Measurements from ENCODE around the gene UQCRH. TPM values are rescaled to one million over a fixed set of nuclear protein-coding genes. Genes with fewer than 3 reads are reported as not detected.

UQCRH gene
- polyA plus RNA-seq, 1 of the 3 experiments (the other 2 are of a cell fraction), result 971 TPM

DNA sequence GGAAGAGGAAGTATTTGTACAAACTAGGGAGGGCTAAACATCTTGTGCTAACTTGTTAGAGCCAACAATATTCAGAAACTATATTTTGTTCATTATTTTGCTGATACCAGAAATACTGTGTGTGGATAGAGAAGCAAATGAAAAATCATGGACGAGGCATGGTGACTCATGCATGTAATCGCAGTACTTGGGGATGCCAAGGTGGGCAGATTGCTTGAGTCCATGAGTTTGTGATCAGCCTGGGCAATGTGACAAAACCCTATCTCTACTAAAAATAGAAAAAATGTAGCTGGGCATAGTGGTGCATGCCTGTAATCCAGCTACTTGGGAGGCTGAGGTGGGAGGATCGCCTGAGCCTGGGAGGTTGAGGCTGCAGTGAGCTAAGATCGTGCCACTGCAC, 13.5 kb upstream of the UQCRH start (continued):
- TF ChIP-seq, protein P1, sequence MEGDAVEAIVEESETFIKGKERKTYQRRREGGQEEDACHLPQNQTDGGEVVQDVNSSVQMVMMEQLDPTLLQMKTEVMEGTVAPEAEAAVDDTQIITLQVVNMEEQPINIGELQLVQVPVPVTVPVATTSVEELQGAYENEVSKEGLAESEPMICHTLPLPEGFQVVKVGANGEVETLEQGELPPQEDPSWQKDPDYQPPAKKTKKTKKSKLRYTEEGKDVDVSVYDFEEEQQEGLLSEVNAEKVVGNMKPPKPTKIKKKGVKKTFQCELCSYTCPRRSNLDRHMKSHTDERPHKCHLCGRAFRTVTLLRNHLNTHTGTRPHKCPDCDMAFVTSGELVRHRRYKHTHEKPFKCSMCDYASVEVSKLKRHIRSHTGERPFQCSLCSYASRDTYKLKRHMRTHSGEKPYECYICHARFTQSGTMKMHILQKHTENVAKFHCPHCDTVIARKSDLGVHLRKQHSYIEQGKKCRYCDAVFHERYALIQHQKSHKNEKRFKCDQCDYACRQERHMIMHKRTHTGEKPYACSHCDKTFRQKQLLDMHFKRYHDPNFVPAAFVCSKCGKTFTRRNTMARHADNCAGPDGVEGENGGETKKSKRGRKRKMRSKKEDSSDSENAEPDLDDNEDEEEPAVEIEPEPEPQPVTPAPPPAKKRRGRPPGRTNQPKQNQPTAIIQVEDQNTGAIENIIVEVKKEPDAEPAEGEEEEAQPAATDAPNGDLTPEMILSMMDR (IDR thresholded peaks at IDR 0.05), result no peak
- TF ChIP-seq ELF1 (IDR thresholded peaks at IDR 0.05) (no peak), NFIC (IDR thresholded peaks at IDR 0.05; ENCODE audit: borderline replicate concordance) (no peak), CHD2 (IDR thresholded peaks at IDR 0.05; ENCODE audit: low read length, partially characterized antibody) (no peak), TAF1 (IDR thresholded peaks at IDR 0.05; ENCODE audit: borderline replicate concordance, low read depth, low read length) (no peak), POLR2AphosphoS5 (IDR thresholded peaks at IDR 0.05; ENCODE audit: low read depth, low read length) (no peak), TCF12 (IDR thresholded peaks at IDR 0.05) (no peak), FOXM1 (IDR thresholded peaks at IDR 0.05; ENCODE audit: low read depth) (no peak), JUND (IDR thresholded peaks at IDR 0.05) (no peak)
- TF ChIP-seq, protein P2, sequence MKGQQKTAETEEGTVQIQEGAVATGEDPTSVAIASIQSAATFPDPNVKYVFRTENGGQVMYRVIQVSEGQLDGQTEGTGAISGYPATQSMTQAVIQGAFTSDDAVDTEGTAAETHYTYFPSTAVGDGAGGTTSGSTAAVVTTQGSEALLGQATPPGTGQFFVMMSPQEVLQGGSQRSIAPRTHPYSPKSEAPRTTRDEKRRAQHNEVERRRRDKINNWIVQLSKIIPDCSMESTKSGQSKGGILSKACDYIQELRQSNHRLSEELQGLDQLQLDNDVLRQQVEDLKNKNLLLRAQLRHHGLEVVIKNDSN (IDR thresholded peaks at IDR 0.05; ENCODE audit: borderline replicate concordance, low read depth), result no peak

DNA sequence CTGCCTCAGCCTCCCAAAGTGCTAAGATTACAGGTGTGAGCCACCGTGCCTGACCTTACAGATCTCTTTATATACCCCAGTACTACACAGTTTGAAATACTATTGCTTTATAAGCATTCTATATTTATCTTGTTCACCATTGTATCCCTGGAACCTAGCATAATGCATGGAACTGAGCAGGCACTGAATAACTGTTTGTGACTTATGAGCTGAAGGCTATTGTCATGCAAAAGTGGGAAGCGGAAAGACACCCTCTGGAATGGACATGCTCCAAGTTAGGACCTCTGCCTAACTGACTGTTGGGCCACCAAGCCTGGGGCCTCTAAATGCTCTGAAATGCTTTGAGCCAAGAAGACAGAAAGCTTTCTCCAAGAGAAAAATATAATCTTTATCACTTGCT, 8.2 kb upstream of the UQCRH start:
- ChIA-PET CTCF (no interaction called here), POLR2A (interaction anchor here (0.7 kb wide), 1 partner anchor 10 kb away, joined by 3 read pairs; no protein-coding TSS in a partner anchor)
- Histone ChIP-seq H3K9me2 (no peaks in the 10 kb centered on the region), H3K9ac (no peak overlapping the region), H3K9me3 (no peaks in the 10 kb centered on the region), H3K36me3 (replicated peaks in 1 of 2; ENCODE audit: control insufficient read depth in 1 of 2, insufficient read depth in 2 of 2, low read length in 1 of 2) (peaks cover 34 to 54% of the 10 kb centered on the region in 2 experiments), H3K27me3 (ENCODE audit: insufficient read depth) (no peaks in the 10 kb centered on the region), H3K4me1 (ENCODE audit: control insufficient read depth in 1 of 2, insufficient read depth in 2 of 2, low read depth in 1 of 2, low read length in 1 of 2) (peaks cover 0 to under 1% of the 10 kb centered on the region in 2 experiments; a peak in 2 of 4 replicates), H3K4me2 (no peak overlapping the region), H3K4me3 (ENCODE audit: low read depth in 2 of 2, low read length in 1 of 2) (no peak overlapping the region), H3F3A (replicated peaks; ENCODE audit: insufficient read depth) (peaks cover 20% of the 10 kb centered on the region), H2AFZ (ENCODE audit: low read depth) (no peak overlapping the region), H4K20me1 (ENCODE audit: insufficient read depth) (no peaks in the 10 kb centered on the region; the same call in 1 of the 2 replicates), H3K79me2 (ENCODE audit: insufficient read depth) (peaks cover 37% of the 10 kb centered on the region), H3K27ac (ENCODE audit: low read depth in 2 of 2, low read length in 1 of 2) (no peak overlapping the region)
- no peak for TF ChIP-seq TAF1 (IDR thresholded peaks at IDR 0.05; ENCODE audit: borderline replicate concordance, low read depth, low read length)
- no peak for TF ChIP-seq MEF2A (IDR thresholded peaks at IDR 0.05; ENCODE audit: borderline replicate concordance, low read depth)
- no peak for TF ChIP-seq ELF1 (IDR thresholded peaks at IDR 0.05)
- TF ChIP-seq, protein P3, sequence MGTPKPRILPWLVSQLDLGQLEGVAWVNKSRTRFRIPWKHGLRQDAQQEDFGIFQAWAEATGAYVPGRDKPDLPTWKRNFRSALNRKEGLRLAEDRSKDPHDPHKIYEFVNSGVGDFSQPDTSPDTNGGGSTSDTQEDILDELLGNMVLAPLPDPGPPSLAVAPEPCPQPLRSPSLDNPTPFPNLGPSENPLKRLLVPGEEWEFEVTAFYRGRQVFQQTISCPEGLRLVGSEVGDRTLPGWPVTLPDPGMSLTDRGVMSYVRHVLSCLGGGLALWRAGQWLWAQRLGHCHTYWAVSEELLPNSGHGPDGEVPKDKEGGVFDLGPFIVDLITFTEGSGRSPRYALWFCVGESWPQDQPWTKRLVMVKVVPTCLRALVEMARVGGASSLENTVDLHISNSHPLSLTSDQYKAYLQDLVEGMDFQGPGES (IDR thresholded peaks at IDR 0.05; ENCODE audit: low read depth, low read length), result no peak
- TF ChIP-seq RXRA (IDR thresholded peaks at IDR 0.05; ENCODE audit: borderline replicate concordance, low read depth), result no peak
- TF ChIP-seq EP300 (IDR thresholded peaks at IDR 0.05; ENCODE audit: borderline replicate concordance in 1 of 2, low read depth in 1 of 2, low read length in 1 of 2), result no peak
- no peak for TF ChIP-seq TCF12 (IDR thresholded peaks at IDR 0.05)
- no peak for TF ChIP-seq RCOR1 (IDR thresholded peaks at IDR 0.05; ENCODE audit: low read length)
- WGBS (ENCODE audit: low lambda C conversion rate), result 100% methylated on average over 2 of the region's 2 CpGs
- no peak for DNase-seq

All from SK-N-SH (cell line).